ENCODE measurements around the gene SARS1. TPM values are rescaled to one million over a fixed set of nuclear protein-coding genes. Genes with fewer than 3 reads are reported as not detected.

SARS1 gene
- total and polyA plus RNA-seq, 2 of the 13 experiments (the other 11 are each of a cell fraction or from before 2014, with no cell fraction given): 103 to 134 TPM

DNA sequence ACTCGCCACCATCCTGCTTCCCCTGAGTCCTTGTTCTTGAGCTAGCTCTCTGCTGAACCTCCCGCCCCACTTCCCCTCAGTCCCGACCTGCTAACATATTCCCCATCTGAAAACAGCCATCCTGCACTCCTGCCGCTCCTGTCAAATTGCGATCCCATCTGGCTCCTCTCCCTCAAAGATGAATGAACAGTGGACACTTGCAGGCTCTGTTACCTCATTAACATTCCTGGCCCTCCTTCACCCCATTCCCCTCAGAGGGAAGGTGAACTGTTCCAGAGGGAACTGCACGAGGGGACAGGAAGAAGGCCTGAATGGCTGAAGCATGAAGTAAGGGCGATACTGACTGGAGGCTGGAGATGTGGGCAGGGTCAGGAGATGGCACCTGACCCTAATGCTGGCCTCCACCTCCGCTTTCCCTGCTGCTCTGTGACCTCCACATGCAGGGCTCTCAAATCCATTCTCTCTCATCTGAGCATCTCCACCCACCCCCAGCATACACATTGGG, 28.2 kb downstream of the SARS1 start (continued):
- TF ChIP-seq PHF21A (CRISPR knock-in tag; IDR thresholded peaks at IDR 0.05): no peak
- TF ChIP-seq SSRP1 (CRISPR knock-in tag; IDR thresholded peaks at IDR 0.05): peak; percentile 33; the same call in 1 of the 2 replicates
- TF ChIP-seq POLR2A (IDR thresholded peaks at IDR 0.05; ENCODE audit: insufficient read depth in 1 of 2, low read depth in 2 of 2, low read length in 2 of 2): peak in 1 of 2 experiments; percentile 31; a peak in 1 of 4 replicates

GRCh38 chr1:109242387-109242786, 28.7 kb downstream of the SARS1 start:
- Histone ChIP-seq H3K36me3 (replicated peaks in 1 of 2; ENCODE audit: control insufficient read depth in 1 of 2, insufficient read depth in 2 of 2, low read length in 2 of 2) (peaks cover 1 to 18% of the 10 kb centered on the region in 2 experiments; a peak in 3 of 5 replicates), H4K20me1 (ENCODE audit: insufficient read depth, low read length) (no peaks in the 10 kb centered on the region; the same call in 1 of the 2 replicates), H3K4me2 (ENCODE audit: low read depth, low read length) (no peak overlapping the region), H3K9me3 (ENCODE audit: low read length) (no peaks in the 10 kb centered on the region), H3K79me2 (ENCODE audit: insufficient read depth, low read length) (no peaks in the 10 kb centered on the region), H2AFZ (ENCODE audit: low read length) (no peak overlapping the region), H3K9ac (ENCODE audit: insufficient read depth, low read depth, low read length) (no peak overlapping the region), H3K27ac (ENCODE audit: extremely low read length, insufficient read depth, low read length) (no peak overlapping the region), H3K27me3 (ENCODE audit: control insufficient read depth in 1 of 2, insufficient read depth in 2 of 2, low read length in 2 of 2) (peaks cover 1 to 15% of the 10 kb centered on the region in 2 experiments; a peak in 4 of 5 replicates), H3K4me3 (replicated peaks in 1 of 3; ENCODE audit: insufficient read depth in 1 of 3, low read depth in 2 of 3, low read length in 3 of 3) (no peak overlapping the region), H3K4me1 (ENCODE audit: insufficient read depth, low read length) (peaks cover 38% of the 10 kb centered on the region)
- intact Hi-C loops (cut with micrococcal nuclease; ENCODE audit: unreplicated experiment): no loop called here
- FAIRE-seq: no peak
- no peak for ATAC-seq
- ChIA-PET CTCF (ENCODE audit: low intra/inter-chr PET ratio, low total read pairs) (no interaction called here), POLR2A (no interaction called here)
- no TSS peak for BruUV-seq (replicated peaks)
- DNase-seq (ENCODE audit: low spot score): no peak
- 71% methylated on average over 7 of the region's 7 CpGs for WGBS (ENCODE audit: low lambda C conversion rate)
- in situ Hi-C loops (cut with HindIII; ENCODE audit: extremely low pct_ligation_motif_present, low pct_unique_long_range_greater_than_20kb): no loop called here
- TF ChIP-seq CHD2 (IDR thresholded peaks at IDR 0.05; ENCODE audit: low read depth, low read length): no peak
- no peak for TF ChIP-seq ZNF441 (CRISPR knock-in tag; IDR thresholded peaks at IDR 0.05; ENCODE audit: borderline replicate concordance)
- no peak for TF ChIP-seq NFRKB (IDR thresholded peaks at IDR 0.05)
- TF ChIP-seq NPAS2 (CRISPR knock-in tag; IDR thresholded peaks at IDR 0.05; ENCODE audit: borderline replicate concordance): no peak
- TF ChIP-seq ZNF780A (CRISPR knock-in tag; IDR thresholded peaks at IDR 0.05): no peak
- TF ChIP-seq ZNF790 (CRISPR knock-in tag; IDR thresholded peaks at IDR 0.05; ENCODE audit: borderline replicate concordance): no peak
- no peak for TF ChIP-seq HNF4G (IDR thresholded peaks at IDR 0.05; ENCODE audit: borderline replicate concordance, low read depth, low read length)
- no peak for TF ChIP-seq HNF4G (CRISPR knock-in tag; IDR thresholded peaks at IDR 0.05; ENCODE audit: borderline replicate concordance, low read depth)
- TF ChIP-seq HOMEZ (CRISPR knock-in tag; IDR thresholded peaks at IDR 0.05; ENCODE audit: low read depth): no peak
- TF ChIP-seq ZFP36L2 (CRISPR knock-in tag; IDR thresholded peaks at IDR 0.05): no peak
- TF ChIP-seq, protein P1, sequence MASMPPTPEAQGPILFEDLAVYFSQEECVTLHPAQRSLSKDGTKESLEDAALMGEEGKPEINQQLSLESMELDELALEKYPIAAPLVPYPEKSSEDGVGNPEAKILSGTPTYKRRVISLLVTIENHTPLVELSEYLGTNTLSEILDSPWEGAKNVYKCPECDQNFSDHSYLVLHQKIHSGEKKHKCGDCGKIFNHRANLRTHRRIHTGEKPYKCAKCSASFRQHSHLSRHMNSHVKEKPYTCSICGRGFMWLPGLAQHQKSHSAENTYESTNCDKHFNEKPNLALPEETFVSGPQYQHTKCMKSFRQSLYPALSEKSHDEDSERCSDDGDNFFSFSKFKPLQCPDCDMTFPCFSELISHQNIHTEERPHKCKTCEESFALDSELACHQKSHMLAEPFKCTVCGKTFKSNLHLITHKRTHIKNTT (CRISPR knock-in tag; IDR thresholded peaks at IDR 0.05): no peak
- TF ChIP-seq, protein P2, sequence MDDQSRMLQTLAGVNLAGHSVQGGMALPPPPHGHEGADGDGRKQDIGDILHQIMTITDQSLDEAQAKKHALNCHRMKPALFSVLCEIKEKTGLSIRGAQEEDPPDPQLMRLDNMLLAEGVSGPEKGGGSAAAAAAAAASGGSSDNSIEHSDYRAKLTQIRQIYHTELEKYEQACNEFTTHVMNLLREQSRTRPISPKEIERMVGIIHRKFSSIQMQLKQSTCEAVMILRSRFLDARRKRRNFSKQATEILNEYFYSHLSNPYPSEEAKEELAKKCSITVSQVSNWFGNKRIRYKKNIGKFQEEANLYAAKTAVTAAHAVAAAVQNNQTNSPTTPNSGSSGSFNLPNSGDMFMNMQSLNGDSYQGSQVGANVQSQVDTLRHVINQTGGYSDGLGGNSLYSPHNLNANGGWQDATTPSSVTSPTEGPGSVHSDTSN (CRISPR knock-in tag; IDR thresholded peaks at IDR 0.05; ENCODE audit: borderline replicate concordance): no peak
- TF ChIP-seq ZNF724P (CRISPR knock-in tag; IDR thresholded peaks at IDR 0.05; ENCODE audit: borderline replicate concordance): no peak
- TF ChIP-seq ATF7-NPFF (CRISPR knock-in tag; IDR thresholded peaks at IDR 0.05; ENCODE audit: low read depth): no peak
- TF ChIP-seq NCOA1 (CRISPR knock-in tag; IDR thresholded peaks at IDR 0.05): no peak
- no peak for TF ChIP-seq MXD1 (CRISPR knock-in tag; IDR thresholded peaks at IDR 0.05)

Measured in HepG2 (cell line).